HUES48 (cell line): ENCODE measurements around the gene NOL6.
"Not testable (repeated sequence)": the region's sequence is repeated elsewhere in the genome, so short reads cannot be mapped to it uniquely, and the experiment has no call there.

Experiments
- H3K27ac ChIP-seq: one replicate; pipeline ENCODE4 v1.7.0; 2013; ENCODE audit warnings: low read depth, low read length, inconsistent platforms
- H3K27me3 ChIP-seq: 2 replicates; pipeline ENCODE4 v1.6.1; 2013; ENCODE audit warnings: mild to moderate bottlenecking, low read length; ENCODE audit not compliant: control insufficient read depth, insufficient read depth
- H3K36me3 ChIP-seq: 2 replicates; pipeline ENCODE4 v1.6.1; 2013; ENCODE audit warnings: low read length; ENCODE audit not compliant: control insufficient read depth, insufficient read depth
- H3K4me1 ChIP-seq: 2 replicates; pipeline ENCODE4 v1.6.1; 2013; ENCODE audit warnings: mild to moderate bottlenecking, low read length; ENCODE audit not compliant: control insufficient read depth, insufficient read depth
- H3K4me3 ChIP-seq: 2 replicates; pipeline ENCODE4 v1.5.1; 2013; ENCODE audit warnings: mild to moderate bottlenecking, low read depth, low read length
- H3K9ac ChIP-seq: 2 replicates; pipeline ENCODE4 v1.6.1; 2013; ENCODE audit warnings: mild to moderate bottlenecking, low read depth, low read length, moderate library complexity
- H3K9me3 ChIP-seq: 2 replicates; pipeline ENCODE4 v1.6.1; 2013; ENCODE audit warnings: low read length; ENCODE audit not compliant: control insufficient read depth, insufficient read depth

NOL6 gene

DNA sequence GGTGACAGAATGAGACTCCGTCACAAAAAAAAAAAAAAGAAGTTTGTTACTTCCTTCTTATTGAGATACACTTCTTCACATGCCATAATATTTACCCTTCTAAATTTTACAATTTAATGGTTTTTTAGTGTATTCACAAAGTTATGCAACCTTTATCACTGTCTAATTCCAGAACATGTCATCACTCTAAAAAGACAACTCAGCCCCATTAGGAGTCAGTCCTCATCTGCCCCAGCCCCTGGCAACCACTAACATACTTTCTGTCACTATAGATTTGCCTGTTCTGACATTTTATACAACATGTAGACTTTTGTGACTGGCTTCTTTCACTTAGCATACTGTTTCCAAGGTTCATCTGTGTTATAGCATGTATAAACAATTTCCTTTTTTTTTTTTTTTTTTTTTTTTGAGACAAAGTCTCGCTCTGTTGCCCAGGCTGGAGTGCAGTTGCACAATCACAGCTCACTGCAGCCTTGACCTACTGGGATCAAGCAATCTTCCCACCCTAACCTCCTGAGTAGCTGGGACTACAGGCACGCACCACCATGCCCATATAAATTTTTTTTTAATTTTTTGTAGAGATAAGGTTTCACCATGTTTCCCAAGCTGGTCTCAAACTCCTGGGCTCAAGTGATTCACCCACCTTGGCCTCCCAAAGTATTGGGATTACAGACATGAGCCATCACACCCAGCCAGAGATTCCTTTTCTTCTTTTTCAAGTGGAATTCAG, 44.3 kb downstream of the NOL6 start:
- Histone ChIP-seq H3K4me1 (no peaks in the 10 kb centered on the region), H3K9me3 (no peaks in the 10 kb centered on the region), H3K4me3 (no peak overlapping the region), H3K27ac (no peak overlapping the region), H3K9ac (no peak overlapping the region), H3K27me3 (no peaks in the 10 kb centered on the region), H3K36me3 (no peaks in the 10 kb centered on the region)

DNA sequence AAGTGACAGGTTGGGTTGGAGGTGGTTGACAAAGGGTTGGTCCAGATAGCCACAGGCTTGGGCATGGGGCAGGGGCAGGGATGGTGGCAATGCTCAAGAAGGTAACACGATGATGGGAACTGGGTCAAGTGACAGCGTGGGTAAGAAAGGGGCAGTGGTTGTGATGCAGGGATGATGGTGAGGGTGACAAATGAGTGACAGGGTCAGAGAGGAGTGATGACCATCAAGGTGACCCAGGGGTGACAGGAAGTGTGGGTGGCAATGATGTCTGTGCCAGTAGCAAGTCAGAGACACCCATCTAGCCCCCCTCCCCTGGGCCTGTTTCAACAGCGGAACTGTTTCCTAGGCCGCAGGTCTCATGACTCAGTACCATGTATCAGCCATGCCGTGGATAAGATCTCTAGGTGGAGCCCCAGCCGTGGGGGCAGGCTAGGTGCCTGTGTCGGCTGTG, 46.9 kb downstream of the NOL6 start:
- no peaks in the 10 kb centered on the region for H3K36me3 ChIP-seq
- H3K27me3 ChIP-seq, result no peaks in the 10 kb centered on the region
- no peak overlapping the region for H3K9ac ChIP-seq
- no peaks in the 10 kb centered on the region for H3K4me1 ChIP-seq
- no peak overlapping the region for H3K4me3 ChIP-seq
- H3K9me3 ChIP-seq, result no peaks in the 10 kb centered on the region
- H3K27ac ChIP-seq, result no peak overlapping the region

DNA sequence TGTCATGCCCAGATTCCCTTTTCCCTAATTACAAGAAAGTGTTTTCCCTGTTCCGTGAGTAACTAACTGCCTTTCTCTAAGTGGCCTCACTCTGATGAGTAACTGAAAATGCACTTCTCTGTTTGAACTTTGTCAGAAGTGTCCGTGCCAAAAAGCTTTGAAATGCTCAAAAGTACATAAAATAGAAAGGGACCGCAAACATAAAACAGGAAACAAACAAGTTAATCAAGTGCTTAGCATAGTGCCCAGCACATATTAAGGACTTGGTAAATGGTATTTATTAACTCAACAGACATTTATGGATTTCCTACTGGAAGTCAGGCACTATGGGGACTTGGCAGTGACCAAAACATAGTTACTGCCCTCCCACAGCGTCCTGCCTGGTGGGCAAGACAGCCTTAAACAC, 48.6 kb downstream of the NOL6 start:
- H3K9ac ChIP-seq, result no peak overlapping the region
- H3K27ac ChIP-seq, result no peak overlapping the region
- H3K9me3 ChIP-seq, result no peaks in the 10 kb centered on the region
- H3K4me3 ChIP-seq, result no peak overlapping the region
- no peaks in the 10 kb centered on the region for H3K36me3 ChIP-seq
- H3K4me1 ChIP-seq, result no peaks in the 10 kb centered on the region
- no peaks in the 10 kb centered on the region for H3K27me3 ChIP-seq

DNA sequence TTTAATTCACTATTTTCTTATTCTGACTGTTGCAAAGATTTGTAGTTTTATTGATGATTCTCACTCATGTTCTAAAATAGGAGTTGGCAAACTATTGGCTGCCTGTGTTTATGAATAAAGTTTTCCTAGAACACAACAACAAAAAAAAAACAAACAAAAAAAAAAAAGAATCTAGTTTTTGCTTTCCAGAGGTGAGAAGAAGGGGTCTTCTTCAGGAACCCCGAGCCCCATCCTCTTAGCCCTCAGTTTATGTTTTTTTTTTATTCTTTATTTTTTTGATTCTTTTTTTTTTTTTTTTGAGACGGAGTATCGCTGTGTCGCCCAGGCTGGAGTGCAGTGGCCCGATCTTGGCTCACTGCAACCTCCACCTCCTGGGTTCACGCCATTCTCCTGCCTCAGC, 49.2 kb downstream of the NOL6 start:
- not testable (repeated sequence) for H3K4me1 ChIP-seq, H3K9ac ChIP-seq, H3K36me3 ChIP-seq, H3K27me3 ChIP-seq, H3K27ac ChIP-seq, H3K4me3 ChIP-seq, H3K9me3 ChIP-seq

DNA sequence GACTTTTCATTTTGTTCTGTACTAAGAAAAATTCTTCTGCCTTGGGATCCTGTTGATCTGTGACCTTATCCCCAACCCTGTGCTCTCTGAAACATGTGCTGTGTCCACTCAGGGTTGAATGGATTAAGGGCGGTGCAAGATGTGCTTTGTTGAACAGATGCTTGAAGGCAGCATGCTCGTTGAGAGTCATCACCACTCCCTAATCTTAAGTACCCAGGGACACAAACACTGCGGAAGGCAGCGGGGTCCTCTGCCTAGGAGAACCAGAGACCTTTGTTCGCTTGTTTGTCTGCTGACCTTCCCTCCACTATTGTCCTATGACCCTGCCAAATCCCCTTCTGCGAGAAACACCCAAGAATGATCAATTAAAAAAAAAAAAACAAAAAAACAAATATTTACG, 49.7 kb downstream of the NOL6 start:
- H3K4me1 ChIP-seq, H3K27me3 ChIP-seq, H3K36me3 ChIP-seq, H3K27ac ChIP-seq, H3K9ac ChIP-seq, H3K4me3 ChIP-seq, H3K9me3 ChIP-seq: not testable (repeated sequence)

DNA sequence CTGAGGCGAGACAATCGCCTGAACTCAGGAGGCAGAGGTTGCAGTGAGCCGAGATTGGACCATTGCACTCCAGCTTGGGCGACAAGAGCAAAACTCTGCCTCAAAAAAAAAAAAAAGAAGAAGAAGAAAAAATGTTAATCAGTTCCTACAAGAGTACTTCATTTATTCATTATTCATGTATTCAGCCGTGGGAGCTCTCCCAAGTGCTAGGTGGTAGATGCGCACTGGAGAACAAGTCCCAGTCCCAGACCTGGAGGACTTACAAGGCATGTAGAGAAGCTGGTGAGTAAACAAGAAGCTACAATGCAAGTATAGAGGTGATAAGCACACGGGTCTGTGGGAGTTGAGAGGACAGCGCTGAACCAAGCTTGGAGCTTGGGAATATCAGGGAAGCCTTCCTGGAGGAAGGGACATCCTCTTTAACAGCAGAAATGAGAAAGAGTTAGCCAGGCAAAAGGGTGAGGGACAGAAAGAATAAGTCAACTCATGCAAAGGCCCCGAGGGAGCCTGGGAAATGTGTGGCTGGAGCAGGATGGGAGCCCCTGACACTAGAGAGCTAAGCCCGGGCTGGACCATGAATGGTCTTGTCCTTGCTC, 53.9 kb downstream of the NOL6 start:
- H3K9me3 ChIP-seq, result no peaks in the 10 kb centered on the region
- H3K27me3 ChIP-seq, result no peaks in the 10 kb centered on the region
- H3K27ac ChIP-seq, result no peak overlapping the region
- H3K9ac ChIP-seq, result no peak overlapping the region
- H3K4me1 ChIP-seq, result no peaks in the 10 kb centered on the region
- no peaks in the 10 kb centered on the region for H3K36me3 ChIP-seq
- no peak overlapping the region for H3K4me3 ChIP-seq

DNA sequence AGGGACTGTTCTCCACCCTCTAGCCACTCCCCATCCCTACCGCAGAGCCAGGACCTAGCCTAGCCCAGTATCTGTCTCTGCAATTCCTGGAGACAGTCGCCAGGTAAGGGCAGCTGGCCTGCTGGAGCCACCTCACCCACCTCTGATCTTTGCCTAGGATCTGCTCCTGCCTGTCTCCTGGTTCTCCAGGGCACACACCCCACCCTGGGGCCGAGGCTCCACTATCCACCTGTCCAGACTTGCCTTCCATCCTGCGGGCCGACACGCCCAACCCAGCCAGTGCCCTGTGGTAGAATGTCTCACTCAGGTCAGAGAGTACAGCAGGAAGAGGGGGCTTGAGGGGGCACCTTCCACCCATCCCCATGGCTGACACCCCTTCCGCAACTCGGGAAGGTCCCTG, 55.6 kb downstream of the NOL6 start:
- Histone ChIP-seq H3K27me3 (no peaks in the 10 kb centered on the region), H3K9ac (no peak overlapping the region), H3K4me3 (no peak overlapping the region), H3K36me3 (no peaks in the 10 kb centered on the region), H3K4me1 (no peaks in the 10 kb centered on the region), H3K9me3 (no peaks in the 10 kb centered on the region), H3K27ac (no peak overlapping the region)

DNA sequence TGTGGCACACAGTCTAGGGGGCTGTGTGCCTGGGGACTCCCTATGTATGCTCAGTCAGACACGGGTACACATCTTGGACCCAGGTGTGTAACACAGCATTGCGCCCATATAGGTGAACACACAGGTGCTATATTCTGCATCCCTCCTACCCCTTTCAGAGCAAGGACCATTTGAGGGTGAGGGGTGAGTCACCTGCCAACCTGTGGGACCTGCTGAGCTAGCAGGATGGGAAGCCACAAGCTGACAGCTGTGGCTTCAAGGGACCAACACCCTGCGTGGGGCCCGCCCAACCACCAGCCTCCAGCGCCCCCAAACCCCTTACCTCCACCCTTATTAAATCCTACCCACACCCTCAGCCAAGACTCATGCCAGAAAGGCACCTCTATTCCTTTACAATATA, 56.7 kb downstream of the NOL6 start:
- Histone ChIP-seq H3K9ac (no peak overlapping the region), H3K9me3 (no peaks in the 10 kb centered on the region), H3K27ac (no peak overlapping the region), H3K4me1 (no peaks in the 10 kb centered on the region), H3K27me3 (no peaks in the 10 kb centered on the region), H3K36me3 (no peaks in the 10 kb centered on the region), H3K4me3 (no peak overlapping the region)

DNA sequence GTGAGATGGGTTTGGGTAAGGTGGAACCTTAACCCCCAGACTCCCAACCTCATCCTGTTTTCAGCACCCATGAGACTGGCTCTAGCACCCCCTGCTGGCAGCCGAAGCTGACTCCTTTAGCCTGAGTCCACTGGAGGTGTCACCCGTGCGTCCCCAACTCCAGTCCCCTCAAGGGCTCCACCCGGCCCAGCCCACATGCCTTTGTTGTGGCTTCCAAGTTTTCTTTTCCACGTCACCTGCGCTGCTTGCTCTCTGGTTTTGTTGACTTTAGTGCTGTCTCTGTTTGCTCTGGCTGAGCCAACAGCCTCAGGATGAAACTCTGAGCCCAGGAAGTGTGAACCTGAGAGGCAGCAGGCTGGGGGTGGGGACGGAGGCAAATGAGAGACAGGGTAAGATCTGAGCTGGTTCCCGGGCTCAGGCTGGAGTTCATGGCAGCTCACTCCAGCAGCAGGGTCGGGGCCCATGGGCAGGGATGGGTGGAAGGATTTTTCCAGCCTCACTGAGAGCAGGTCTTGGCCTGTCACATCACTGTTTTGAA, 58.2 kb downstream of the NOL6 start:
- no peak overlapping the region for H3K9ac ChIP-seq
- H3K4me3 ChIP-seq, result no peak overlapping the region
- H3K27ac ChIP-seq, result peak overlapping the region; percentile 13
- no peaks in the 10 kb centered on the region for H3K9me3 ChIP-seq
- no peaks in the 10 kb centered on the region for H3K27me3 ChIP-seq
- H3K4me1 ChIP-seq, result no peaks in the 10 kb centered on the region
- H3K36me3 ChIP-seq, result no peaks in the 10 kb centered on the region

DNA sequence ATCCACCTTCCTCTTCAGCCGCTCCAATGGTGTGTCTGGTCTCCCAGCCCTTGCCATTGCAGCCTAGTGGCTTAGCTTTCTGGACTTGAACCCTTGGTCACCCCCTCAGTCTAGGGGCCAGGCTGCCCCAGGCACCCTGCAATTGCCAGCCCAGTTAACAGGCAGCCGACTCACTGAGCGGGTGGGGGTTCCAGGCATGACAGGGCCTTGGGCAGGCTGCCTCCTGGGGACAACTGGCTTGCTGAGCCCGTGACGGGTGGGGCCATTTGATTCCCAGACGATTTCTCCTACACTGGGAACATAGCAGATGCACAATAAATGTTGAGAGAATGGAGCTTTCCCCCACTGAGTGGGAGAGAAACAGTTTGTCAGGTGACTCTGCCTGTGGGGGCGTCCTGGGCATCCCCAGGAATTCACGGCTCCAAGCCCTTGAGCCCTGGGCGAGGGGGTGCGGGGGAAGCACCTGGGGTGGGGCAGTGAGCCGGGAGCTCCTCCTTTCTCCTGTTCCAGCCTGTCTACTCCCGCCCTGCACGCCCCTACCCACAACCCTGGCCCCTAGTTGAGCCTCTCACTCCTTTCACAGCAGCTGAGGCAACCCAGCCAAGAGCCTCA, 58.7 kb downstream of the NOL6 start:
- Histone ChIP-seq H3K4me3 (no peak overlapping the region), H3K27ac (no peak overlapping the region), H3K27me3 (no peaks in the 10 kb centered on the region), H3K9ac (no peak overlapping the region), H3K36me3 (no peaks in the 10 kb centered on the region), H3K9me3 (no peaks in the 10 kb centered on the region), H3K4me1 (no peaks in the 10 kb centered on the region)

DNA sequence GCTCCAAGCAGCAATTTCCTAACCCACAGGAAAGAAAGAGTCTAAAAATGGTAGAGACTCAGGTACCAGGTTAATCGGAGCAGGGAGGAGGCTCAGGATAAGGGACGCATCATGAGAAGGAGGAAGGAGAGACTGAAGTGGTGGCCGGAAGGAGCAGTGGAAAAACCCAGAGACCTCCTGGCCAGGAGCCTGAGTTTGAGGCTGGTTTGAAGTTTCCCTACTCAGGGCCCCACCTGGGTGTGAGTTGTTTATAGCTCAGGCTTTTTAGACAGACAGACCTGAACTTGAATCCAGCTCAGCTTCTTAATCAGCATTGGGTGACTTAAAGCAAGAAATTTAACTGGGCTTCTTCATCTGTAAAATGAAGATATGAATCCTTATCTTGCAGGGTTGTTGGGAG, 59.5 kb downstream of the NOL6 start:
- no peak overlapping the region for H3K4me3 ChIP-seq
- H3K27ac ChIP-seq, result no peak overlapping the region
- H3K9ac ChIP-seq, result no peak overlapping the region
- H3K36me3 ChIP-seq, result no peaks in the 10 kb centered on the region
- H3K27me3 ChIP-seq, result no peaks in the 10 kb centered on the region
- H3K4me1 ChIP-seq, result no peaks in the 10 kb centered on the region
- H3K9me3 ChIP-seq, result no peaks in the 10 kb centered on the region
